Measurements from ENCODE around the gene HYAL4. TPM values are rescaled to one million over a fixed set of nuclear protein-coding genes. Genes with fewer than 3 reads are reported as not detected.

HYAL4 gene
- total and polyA plus RNA-seq, 2 donors from 2014 or later = 0.24 TPM; not detected in 1

DNA sequence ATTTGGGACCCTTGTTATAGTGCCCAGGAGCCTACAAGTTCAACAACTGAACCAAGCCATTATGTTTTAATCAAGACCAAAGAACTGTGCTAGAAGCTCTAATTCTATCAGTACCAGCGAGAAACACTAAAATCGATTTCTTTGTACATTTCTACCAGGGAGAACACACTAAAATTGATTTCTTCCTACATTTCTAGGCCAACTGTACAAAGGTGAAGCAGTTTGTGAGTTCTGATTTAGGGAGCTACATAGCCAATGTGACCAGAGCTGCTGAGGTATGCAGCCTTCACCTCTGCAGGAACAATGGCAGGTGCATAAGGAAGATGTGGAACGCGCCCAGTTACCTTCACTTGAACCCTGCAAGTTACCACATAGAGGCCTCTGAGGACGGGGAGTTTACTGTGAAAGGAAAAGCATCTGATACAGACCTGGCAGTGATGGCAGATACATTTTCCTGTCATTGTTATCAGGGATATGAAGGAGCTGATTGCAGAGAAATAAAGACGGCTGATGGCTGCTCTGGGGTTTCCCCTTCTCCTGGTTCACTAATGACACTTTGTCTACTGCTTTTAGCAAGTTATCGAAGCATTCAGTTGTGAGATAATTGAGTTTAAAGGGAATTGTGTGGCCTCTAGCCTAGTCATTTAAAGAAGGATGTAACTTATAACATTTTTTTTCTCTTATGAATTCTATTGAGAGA lies 31.7 kb downstream of the HYAL4 start:
- H3K27ac ChIP-seq (ENCODE audit: low read depth in 2 of 2, low read length in 2 of 2) = no peak overlapping the region
- no peak for DNase-seq
- no peaks in the 10 kb centered on the region for H3K36me3 ChIP-seq (ENCODE audit: control insufficient read depth in 2 of 3, insufficient read depth in 3 of 3, low read length in 3 of 3)
- TF ChIP-seq CTCF (IDR thresholded peaks at IDR 0.05; ENCODE audit: borderline replicate concordance, extremely low read depth, insufficient read depth) = no peak
- no peaks in the 10 kb centered on the region for H3K9me3 ChIP-seq (ENCODE audit: control insufficient read depth in 2 of 3, insufficient read depth in 1 of 3, low read length in 3 of 3)
- intact Hi-C loops (cut with DNase I) = no loop called here
- H3K4me3 ChIP-seq (ENCODE audit: low read length in 3 of 3) = no peak overlapping the region
- peaks cover 0 to 2% (median 0%) of the 10 kb centered on the region in 3 donors for H3K4me1 ChIP-seq (ENCODE audit: control insufficient read depth in 2 of 3, insufficient read depth in 2 of 3, low read depth in 1 of 3, low read length in 3 of 3)
- no peaks in the 10 kb centered on the region for H3K27me3 ChIP-seq (ENCODE audit: control insufficient read depth, insufficient read depth, low read length)
- H3K9ac ChIP-seq (ENCODE audit: low read length in 3 of 3) = no peak overlapping the region
- FAIRE-seq = no peak

DNA sequence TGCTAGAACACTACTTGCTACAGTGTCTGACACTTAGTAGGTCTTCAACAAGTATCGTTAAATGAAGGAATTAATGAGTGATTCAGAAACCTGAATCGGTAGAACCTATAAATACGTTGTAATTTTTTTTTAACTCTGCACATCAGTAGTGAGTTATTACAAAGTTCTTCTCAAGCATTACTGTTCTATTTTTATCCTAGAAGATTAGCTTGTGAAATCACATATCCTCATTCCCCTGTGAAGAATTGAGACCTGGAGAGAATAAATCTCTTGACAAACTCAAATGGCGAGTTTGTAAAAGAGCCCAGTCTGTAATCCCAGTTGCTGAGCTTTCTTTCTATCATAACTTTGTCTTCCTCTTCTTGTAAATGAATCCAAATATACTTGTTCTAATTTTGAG lies 34.7 kb downstream of the HYAL4 start:
- TF ChIP-seq CTCF (IDR thresholded peaks at IDR 0.05; ENCODE audit: borderline replicate concordance, extremely low read depth, insufficient read depth) = no peak
- Histone ChIP-seq H3K27ac (ENCODE audit: low read depth in 2 of 2, low read length in 2 of 2) (no peak overlapping the region), H3K4me3 (ENCODE audit: low read length in 3 of 3) (no peak overlapping the region), H3K4me1 (ENCODE audit: control insufficient read depth in 2 of 3, insufficient read depth in 2 of 3, low read depth in 1 of 3, low read length in 3 of 3) (no peaks in the 10 kb centered on the region), H3K9ac (ENCODE audit: low read length in 3 of 3) (no peak overlapping the region), H3K36me3 (ENCODE audit: control insufficient read depth in 2 of 3, insufficient read depth in 3 of 3, low read length in 3 of 3) (no peaks in the 10 kb centered on the region), H3K27me3 (ENCODE audit: control insufficient read depth, insufficient read depth, low read length) (no peaks in the 10 kb centered on the region), H3K9me3 (ENCODE audit: control insufficient read depth in 2 of 3, insufficient read depth in 1 of 3, low read length in 3 of 3) (no peaks in the 10 kb centered on the region)
- FAIRE-seq = no peak
- intact Hi-C loops (cut with DNase I) = no loop called here
- DNase-seq = no peak

DNA sequence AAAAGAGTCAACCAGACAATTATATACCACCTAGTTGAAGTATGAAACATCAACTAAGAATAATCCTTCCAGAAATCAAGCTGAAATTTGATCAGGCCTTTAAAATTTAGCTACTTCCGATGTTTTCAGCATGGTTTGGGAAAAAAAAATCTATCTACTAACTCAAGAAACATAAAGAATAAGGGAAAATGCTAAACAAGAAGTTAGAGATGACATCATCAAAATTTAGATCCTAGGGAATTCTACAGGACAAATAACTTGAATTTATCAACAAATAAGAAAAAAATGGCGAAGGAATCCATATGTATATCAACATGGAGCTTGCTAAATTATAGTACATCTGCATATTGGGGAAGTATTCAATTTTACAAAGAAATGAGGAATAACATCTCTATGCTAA lies 36.3 kb downstream of the HYAL4 start:
- no peaks in the 10 kb centered on the region for H3K36me3 ChIP-seq (ENCODE audit: control insufficient read depth in 2 of 3, insufficient read depth in 3 of 3, low read length in 3 of 3)
- intact Hi-C loops (cut with DNase I) = no loop called here
- DNase-seq (no peak), FAIRE-seq (no peak)
- H3K27ac ChIP-seq (ENCODE audit: low read depth in 2 of 2, low read length in 2 of 2) = no peak overlapping the region
- no peak for TF ChIP-seq CTCF (IDR thresholded peaks at IDR 0.05; ENCODE audit: borderline replicate concordance, extremely low read depth, insufficient read depth)
- no peak overlapping the region for H3K9ac ChIP-seq (ENCODE audit: low read length in 3 of 3)
- no peaks in the 10 kb centered on the region for H3K27me3 ChIP-seq (ENCODE audit: control insufficient read depth, insufficient read depth, low read length)
- H3K4me3 ChIP-seq (ENCODE audit: low read length in 3 of 3) = no peak overlapping the region
- H3K9me3 ChIP-seq (ENCODE audit: control insufficient read depth in 2 of 3, insufficient read depth in 1 of 3, low read length in 3 of 3) = no peaks in the 10 kb centered on the region
- H3K4me1 ChIP-seq (ENCODE audit: control insufficient read depth in 2 of 3, insufficient read depth in 2 of 3, low read depth in 1 of 3, low read length in 3 of 3) = no peaks in the 10 kb centered on the region

- Histone ChIP-seq H3K9me3 (ENCODE audit: control insufficient read depth in 2 of 3, insufficient read depth in 1 of 3, low read length in 3 of 3) (no peaks in the 10 kb centered on the region), H3K4me3 (ENCODE audit: low read length in 3 of 3) (no peak overlapping the region), H3K9ac (ENCODE audit: low read length in 3 of 3) (no peak overlapping the region), H3K27me3 (ENCODE audit: control insufficient read depth, insufficient read depth, low read length) (no peaks in the 10 kb centered on the region), H3K27ac (ENCODE audit: low read depth in 2 of 2, low read length in 2 of 2) (no peak overlapping the region), H3K4me1 (ENCODE audit: control insufficient read depth in 2 of 3, insufficient read depth in 2 of 3, low read depth in 1 of 3, low read length in 3 of 3) (no peaks in the 10 kb centered on the region), H3K36me3 (ENCODE audit: control insufficient read depth in 2 of 3, insufficient read depth in 3 of 3, low read length in 3 of 3) (no peaks in the 10 kb centered on the region)
- DNase-seq (no peak), FAIRE-seq (no peak)
- intact Hi-C loops (cut with DNase I) = no loop called here
- TF ChIP-seq CTCF (IDR thresholded peaks at IDR 0.05; ENCODE audit: borderline replicate concordance, extremely low read depth, insufficient read depth) = no peak
Observed at GRCh38 chr7:123883154-123883553, 38.2 kb downstream of the HYAL4 start.
